ENCODE measurements around the gene WHRN. TPM values are rescaled to one million over a fixed set of nuclear protein-coding genes. Genes with fewer than 3 reads are reported as not detected.

The WHRN gene
- total and polyA plus RNA-seq, 9 of the 15 experiments (the other 6 are each of a cell fraction or from before 2014, with no cell fraction given): 0.31 to 14.1 (median 3.0) TPM

DNA sequence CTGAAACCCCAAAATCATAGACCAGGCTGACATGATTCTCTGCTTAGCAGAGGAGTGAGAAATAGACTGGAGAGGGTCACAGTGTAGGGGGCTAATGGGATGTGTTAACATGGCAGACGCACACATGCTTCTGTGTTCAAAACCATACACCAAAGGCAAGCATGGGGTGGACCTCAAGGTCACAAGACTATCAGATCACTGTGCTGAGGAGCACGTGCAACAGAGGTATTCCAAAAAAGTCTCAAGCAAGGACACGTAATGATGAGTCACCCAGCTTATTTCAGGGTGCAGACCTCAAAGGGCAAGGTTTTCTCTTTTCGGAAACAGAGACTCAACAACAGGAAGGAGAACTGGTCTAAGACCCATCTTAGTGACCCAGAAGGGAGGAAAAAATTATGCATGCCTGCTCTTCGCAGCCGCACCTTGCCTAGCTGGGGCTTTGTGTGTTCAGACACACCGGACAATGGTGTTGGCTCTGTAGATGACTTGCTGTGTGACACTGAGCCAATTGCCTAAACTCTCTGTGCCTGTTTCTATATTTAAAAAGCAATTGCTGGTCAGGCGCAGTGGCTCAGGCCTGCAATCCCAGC is 20.3 kb downstream of the WHRN start (continued):
- TF ChIP-seq JUND (IDR thresholded peaks at IDR 0.05; ENCODE audit: borderline replicate concordance, low read depth, low read length) (peak; percentile 98), JUND (tag; IDR thresholded peaks at IDR 0.05; ENCODE audit: borderline replicate concordance, low read depth, low read length) (peak; percentile 98; the same call in 2 of the 3 replicates), RBBP5 (IDR thresholded peaks at IDR 0.05; ENCODE audit: borderline replicate concordance, insufficient read depth, low read length, poor library complexity, severe bottlenecking) (peak; percentile 43), CBX1 (IDR thresholded peaks at IDR 0.05; ENCODE audit: low read depth) (peak; percentile 79; the same call in 1 of the 2 replicates), ELF1 (tag; IDR thresholded peaks at IDR 0.05) (no peak), KLF10 (CRISPR knock-in tag; IDR thresholded peaks at IDR 0.05) (no peak), DDX20 (tag; IDR thresholded peaks at IDR 0.05; ENCODE audit: low read depth) (no peak), BACH1 (tag; IDR thresholded peaks at IDR 0.05) (peak; percentile 44; the same call in 1 of the 2 replicates), FOSL1 (tag; conservative IDR thresholded peaks at IDR 0.05) (peak; percentile 100), NR2F6 (CRISPR knock-in tag; IDR thresholded peaks at IDR 0.05) (no peak), ARID3A (IDR thresholded peaks at IDR 0.05; ENCODE audit: borderline replicate concordance, low read depth, low read length) (no peak), ARID1B (IDR thresholded peaks at IDR 0.05) (peak; percentile 85), HLTF (IDR thresholded peaks at IDR 0.05) (no peak), ZC3H4 (CRISPR knock-in tag; IDR thresholded peaks at IDR 0.05; ENCODE audit: borderline replicate concordance) (no peak), SPI1 (IDR thresholded peaks at IDR 0.05; ENCODE audit: borderline replicate concordance, low read depth, low read length) (no peak), ETV5 (CRISPR knock-in tag; IDR thresholded peaks at IDR 0.05; ENCODE audit: low read depth) (no peak), PATZ1 (CRISPR knock-in tag; IDR thresholded peaks at IDR 0.05; ENCODE audit: borderline replicate concordance) (no peak), SMAD1 (IDR thresholded peaks at IDR 0.05; ENCODE audit: low read depth, low read length, partially characterized antibody) (no peak), RBFOX2 (IDR thresholded peaks at IDR 0.05; ENCODE audit: low read depth, low read length) (no peak), MTF1 (CRISPR knock-in tag; IDR thresholded peaks at IDR 0.05; ENCODE audit: borderline replicate concordance) (no peak), BMI1 (IDR thresholded peaks at IDR 0.05; ENCODE audit: low read length) (no peak), ZC3H11A (IDR thresholded peaks at IDR 0.05; ENCODE audit: low read depth, low read length) (no peak), SIX5 (IDR thresholded peaks at IDR 0.05; ENCODE audit: borderline replicate concordance in 1 of 2, insufficient read depth in 1 of 2, low read depth in 1 of 2, low read length in 2 of 2) (no peak)
- TF ChIP-seq, protein P1, sequence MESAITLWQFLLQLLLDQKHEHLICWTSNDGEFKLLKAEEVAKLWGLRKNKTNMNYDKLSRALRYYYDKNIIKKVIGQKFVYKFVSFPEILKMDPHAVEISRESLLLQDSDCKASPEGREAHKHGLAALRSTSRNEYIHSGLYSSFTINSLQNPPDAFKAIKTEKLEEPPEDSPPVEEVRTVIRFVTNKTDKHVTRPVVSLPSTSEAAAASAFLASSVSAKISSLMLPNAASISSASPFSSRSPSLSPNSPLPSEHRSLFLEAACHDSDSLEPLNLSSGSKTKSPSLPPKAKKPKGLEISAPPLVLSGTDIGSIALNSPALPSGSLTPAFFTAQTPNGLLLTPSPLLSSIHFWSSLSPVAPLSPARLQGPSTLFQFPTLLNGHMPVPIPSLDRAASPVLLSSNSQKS (CRISPR knock-in tag; IDR thresholded peaks at IDR 0.05): no peak

Measured in K562 (cell line).